ENCODE results near the gene CSRNP3.

The CSRNP3 gene

GRCh38 chr2:165568361-165568760 is 98.9 kb downstream of the CSRNP3 start:
- no peak overlapping the region for H3K27ac ChIP-seq (ENCODE audit: extremely low read depth, low read depth, low read length)
- H3K9me3 ChIP-seq (ENCODE audit: control insufficient read depth, insufficient read depth, low read depth, low read length) = no peaks in the 10 kb centered on the region
- no peak overlapping the region for H3K4me3 ChIP-seq (ENCODE audit: low read depth, low read length)
- ChIA-PET POLR2A (no interaction called here), CTCF (interaction anchor here (1.1 to 1.2 kb wide), 2 partner anchors 9 to 94 kb away, joined by 3 read pairs; no protein-coding TSS in a partner anchor)
- no peak for TF ChIP-seq ZNF280C (tag by site-specific recombination; IDR thresholded peaks at IDR 0.05)
- no peak for TF ChIP-seq HIC1 (tag by site-specific recombination; IDR thresholded peaks at IDR 0.05)
- no peak for TF ChIP-seq ZNF704 (tag by site-specific recombination; IDR thresholded peaks at IDR 0.05)
- no peak for TF ChIP-seq ZNF645 (tag by site-specific recombination; IDR thresholded peaks at IDR 0.05)
- no peak for TF ChIP-seq ZNF335 (tag by site-specific recombination; conservative IDR thresholded peaks at IDR 0.05)
- TF ChIP-seq ZNF501 (tag by site-specific recombination; IDR thresholded peaks at IDR 0.05) = no peak
- TF ChIP-seq ZNF133 (tag by site-specific recombination; IDR thresholded peaks at IDR 0.05) = no peak
- TF ChIP-seq KLF17 (tag by site-specific recombination; IDR thresholded peaks at IDR 0.05) = no peak
- H3K36me3 ChIP-seq (ENCODE audit: control insufficient read depth in 2 of 2, insufficient read depth in 1 of 2, low read length in 2 of 2) = no peaks in the 10 kb centered on the region
- H3K4me1 ChIP-seq (ENCODE audit: control insufficient read depth, insufficient read depth, low read length) = 0 out of 2 replicates have a peak, but pooled peaks cover 3% of the 10 kb centered on the region

- Histone ChIP-seq H3K9me3 (ENCODE audit: control insufficient read depth, insufficient read depth, low read depth, low read length) (no peaks in the 10 kb centered on the region), H3K4me3 (ENCODE audit: low read depth, low read length) (no peak overlapping the region), H3K4me1 (ENCODE audit: control insufficient read depth, insufficient read depth, low read length) (peaks cover 11% of the 10 kb centered on the region), H3K36me3 (ENCODE audit: control insufficient read depth in 2 of 2, insufficient read depth in 1 of 2, low read length in 2 of 2) (no peaks in the 10 kb centered on the region), H3K27ac (ENCODE audit: extremely low read depth, low read depth, low read length) (no peak overlapping the region)
- ChIA-PET CTCF (interaction anchor here (0.8 kb wide), 2 partner anchors 8 to 333 kb away, joined by 3 read pairs; no protein-coding TSS in a partner anchor), POLR2A (interaction anchor here (1.0 kb wide), 1 partner anchor 102 kb away, joined by 4 read pairs; the partner anchor contains the start of gene CSRNP3)
- TF ChIP-seq ZNF214 (tag by site-specific recombination; IDR thresholded peaks at IDR 0.05; ENCODE audit: borderline replicate concordance) (no peak), ZNF530 (tag by site-specific recombination; IDR thresholded peaks at IDR 0.05; ENCODE audit: low read depth) (no peak), OSR2 (tag by site-specific recombination; IDR thresholded peaks at IDR 0.05) (no peak), ZNF239 (tag by site-specific recombination; IDR thresholded peaks at IDR 0.05) (no peak), ZNF211 (tag by site-specific recombination; IDR thresholded peaks at IDR 0.05; ENCODE audit: low read depth) (no peak), ZNF792 (tag by site-specific recombination; IDR thresholded peaks at IDR 0.05) (no peak), ZNF629 (tag by site-specific recombination; IDR thresholded peaks at IDR 0.05) (no peak), ZNF24 (tag by site-specific recombination; IDR thresholded peaks at IDR 0.05) (no peak), ZNF146 (tag by site-specific recombination; IDR thresholded peaks at IDR 0.05) (no peak), ZNF174 (tag by site-specific recombination; IDR thresholded peaks at IDR 0.05) (no peak), INSM2 (tag by site-specific recombination; IDR thresholded peaks at IDR 0.05) (no peak), GLIS1 (tag by site-specific recombination; IDR thresholded peaks at IDR 0.05) (no peak), ZNF768 (tag by site-specific recombination; IDR thresholded peaks at IDR 0.05) (no peak), ZNF202 (tag by site-specific recombination; IDR thresholded peaks at IDR 0.05; ENCODE audit: borderline replicate concordance) (no peak)
Measured at GRCh38 chr2:165571477-165571876, 102.0 kb downstream of the CSRNP3 start.
